ENCODE data around the gene CCDC30. TPM values are rescaled to one million over a fixed set of nuclear protein-coding genes. Genes with fewer than 3 reads are reported as not detected.

The CCDC30 gene
- total and polyA plus RNA-seq, 4 donors: 12.0 to 19.1 (median 15.9) TPM

- DNase-seq (ENCODE audit: low read depth in 4 of 6, low spot score in 6 of 6): no peak
- Histone ChIP-seq H3K4me1 (ENCODE audit: control insufficient read depth, insufficient read depth, low read length) (peaks cover 4% of the 10 kb centered on the region), H3K27me3 (ENCODE audit: control insufficient read depth, insufficient read depth, low read length) (no peaks in the 10 kb centered on the region), H3K9me3 (ENCODE audit: control insufficient read depth, insufficient read depth, low read length) (no peaks in the 10 kb centered on the region), H3K4me3 (ENCODE audit: low read depth, low read length) (no peak overlapping the region), H3K36me3 (ENCODE audit: control insufficient read depth, insufficient read depth, low read length) (no peaks in the 10 kb centered on the region), H3K27ac (ENCODE audit: low read depth, low read length) (no peak overlapping the region)
- no CpG with 5 or more reads among the region's 1 CpG for WGBS (ENCODE audit: insufficient coverage)
Measured at GRCh38 chr1:42690477-42691156, 227.5 kb downstream of the CCDC30 start.

- no CpG with 5 or more reads among the region's 4 CpGs for WGBS (ENCODE audit: insufficient coverage)
Measured at GRCh38 chr1:42691157-42691498, 228.0 kb downstream of the CCDC30 start.

GRCh38 chr1:42692461-42692860, 229.4 kb downstream of the CCDC30 start:
- WGBS (ENCODE audit: insufficient coverage): 41% methylated on average over 4 of the region's 5 CpGs
- H3K4me1 ChIP-seq (ENCODE audit: control insufficient read depth, insufficient read depth, low read length): peaks cover 4% of the 10 kb centered on the region
- H3K27ac ChIP-seq (ENCODE audit: low read depth, low read length): no peak overlapping the region
- no peak overlapping the region for H3K4me3 ChIP-seq (ENCODE audit: low read depth, low read length)
- H3K36me3 ChIP-seq (ENCODE audit: control insufficient read depth, insufficient read depth, low read length): peaks cover 7% of the 10 kb centered on the region
- DNase-seq (ENCODE audit: low read depth in 4 of 6, low spot score in 6 of 6): no peak
- H3K9me3 ChIP-seq (ENCODE audit: control insufficient read depth, insufficient read depth, low read length): no peaks in the 10 kb centered on the region
- no peaks in the 10 kb centered on the region for H3K27me3 ChIP-seq (ENCODE audit: control insufficient read depth, insufficient read depth, low read length)

More at GRCh38 chr1:42691157-42691498, 228.0 kb downstream of the CCDC30 start:
- Histone ChIP-seq H3K4me3 (ENCODE audit: low read depth, low read length) (no peak overlapping the region), H3K4me1 (ENCODE audit: control insufficient read depth, insufficient read depth, low read length) (peaks cover 4% of the 10 kb centered on the region), H3K9me3 (ENCODE audit: control insufficient read depth, insufficient read depth, low read length) (no peaks in the 10 kb centered on the region), H3K27me3 (ENCODE audit: control insufficient read depth, insufficient read depth, low read length) (no peaks in the 10 kb centered on the region), H3K27ac (ENCODE audit: low read depth, low read length) (no peak overlapping the region), H3K36me3 (ENCODE audit: control insufficient read depth, insufficient read depth, low read length) (no peaks in the 10 kb centered on the region)
- no peak for DNase-seq (ENCODE audit: low read depth in 4 of 6, low spot score in 6 of 6)

GRCh38 chr1:42692911-42693310, 229.8 kb downstream of the CCDC30 start:
- H3K4me1 ChIP-seq (ENCODE audit: control insufficient read depth, insufficient read depth, low read length): peaks cover 4% of the 10 kb centered on the region

GRCh38 chr1:42698081-42698813, 235.2 kb downstream of the CCDC30 start:
- no peaks in the 10 kb centered on the region for H3K4me1 ChIP-seq (ENCODE audit: control insufficient read depth, insufficient read depth, low read length)
- no peak for DNase-seq (ENCODE audit: low read depth in 4 of 6, low spot score in 6 of 6)
- H3K27ac ChIP-seq (ENCODE audit: low read depth, low read length): no peak overlapping the region
- no peaks in the 10 kb centered on the region for H3K9me3 ChIP-seq (ENCODE audit: control insufficient read depth, insufficient read depth, low read length)
- 100% methylated on average over 2 of the region's 4 CpGs for WGBS (ENCODE audit: insufficient coverage)
- H3K4me3 ChIP-seq (ENCODE audit: low read depth, low read length): no peak overlapping the region
- no peaks in the 10 kb centered on the region for H3K27me3 ChIP-seq (ENCODE audit: control insufficient read depth, insufficient read depth, low read length)
- peaks cover 34% of the 10 kb centered on the region for H3K36me3 ChIP-seq (ENCODE audit: control insufficient read depth, insufficient read depth, low read length)

More at GRCh38 chr1:42692911-42693310, 229.8 kb downstream of the CCDC30 start:
- Histone ChIP-seq H3K27me3 (ENCODE audit: control insufficient read depth, insufficient read depth, low read length) (no peaks in the 10 kb centered on the region), H3K9me3 (ENCODE audit: control insufficient read depth, insufficient read depth, low read length) (no peaks in the 10 kb centered on the region), H3K27ac (ENCODE audit: low read depth, low read length) (no peak overlapping the region), H3K4me3 (ENCODE audit: low read depth, low read length) (no peak overlapping the region), H3K36me3 (ENCODE audit: control insufficient read depth, insufficient read depth, low read length) (peaks cover 10% of the 10 kb centered on the region)
- no peak for DNase-seq (ENCODE audit: low read depth in 4 of 6, low spot score in 6 of 6)
- no CpG with 5 or more reads among the region's 2 CpGs for WGBS (ENCODE audit: insufficient coverage)

GRCh38 chr1:42700006-42700405, 236.9 kb downstream of the CCDC30 start:
- Histone ChIP-seq H3K9me3 (ENCODE audit: control insufficient read depth, insufficient read depth, low read length) (no peaks in the 10 kb centered on the region), H3K27me3 (ENCODE audit: control insufficient read depth, insufficient read depth, low read length) (no peaks in the 10 kb centered on the region), H3K4me1 (ENCODE audit: control insufficient read depth, insufficient read depth, low read length) (no peaks in the 10 kb centered on the region), H3K4me3 (ENCODE audit: low read depth, low read length) (no peak overlapping the region), H3K36me3 (ENCODE audit: control insufficient read depth, insufficient read depth, low read length) (peaks cover 40% of the 10 kb centered on the region), H3K27ac (ENCODE audit: low read depth, low read length) (no peak overlapping the region)
- DNase-seq (ENCODE audit: low read depth in 4 of 6, low spot score in 6 of 6): no peak

GRCh38 chr1:42703888-42704464, 240.9 kb downstream of the CCDC30 start:
- H3K9me3 ChIP-seq (ENCODE audit: control insufficient read depth, insufficient read depth, low read length): no peaks in the 10 kb centered on the region
- no peaks in the 10 kb centered on the region for H3K27me3 ChIP-seq (ENCODE audit: control insufficient read depth, insufficient read depth, low read length)
- WGBS (ENCODE audit: insufficient coverage): 100% methylated on average over 5 of the region's 7 CpGs
- no peak for DNase-seq (ENCODE audit: low read depth in 4 of 6, low spot score in 6 of 6)
- H3K36me3 ChIP-seq (ENCODE audit: control insufficient read depth, insufficient read depth, low read length): peaks cover 41% of the 10 kb centered on the region
- no peak overlapping the region for H3K27ac ChIP-seq (ENCODE audit: low read depth, low read length)
- no peak overlapping the region for H3K4me3 ChIP-seq (ENCODE audit: low read depth, low read length)
- no peaks in the 10 kb centered on the region for H3K4me1 ChIP-seq (ENCODE audit: control insufficient read depth, insufficient read depth, low read length)

Small RNAs within 50 kb of the gene (small RNA-seq; reads per million reads assigned to genes)
- gene RNU6-536P (ENCODE audit: low replicate concordance): not detected
- not detected for gene TMSB4XP1 (ENCODE audit: low replicate concordance)

Other genes with a start within 250 kb of the CCDC30 start
- gene FOXJ3, start 128.1 kb upstream of the CCDC30 start, total RNA-seq: 10 to 100 TPM; 37.9 to 82.1 TPM
- gene FOXJ3, start 128.1 kb upstream of the CCDC30 start, polyA plus RNA-seq (ENCODE audit: insufficient read length in 2 of 2): 10 to 100 TPM; 38.9 to 40.4 TPM
- gene RIMKLA, start 82.5 kb upstream of the CCDC30 start, total RNA-seq: 10 to 100 TPM in 1 of 2 donors, 1 to 10 TPM in 1; 3.9 to 18.2 TPM
- 10 to 100 TPM; 12.6 to 13.3 TPM for gene RIMKLA, start 82.5 kb upstream of the CCDC30 start, polyA plus RNA-seq (ENCODE audit: insufficient read length in 2 of 2)
- 1 to 10 TPM; 1.3 to 6.1 TPM for gene ZMYND12, start 7.3 kb upstream of the CCDC30 start, total RNA-seq
- gene ZMYND12, start 7.3 kb upstream of the CCDC30 start, polyA plus RNA-seq (ENCODE audit: insufficient read length in 2 of 2): 1 to 10 TPM; 1.7 to 3.1 TPM
- 10 to 100 TPM; 30.4 to 61.0 TPM for gene PPCS, start 6.7 kb upstream of the CCDC30 start, total RNA-seq
- 10 to 100 TPM; 53.1 to 53.4 TPM for gene PPCS, start 6.7 kb upstream of the CCDC30 start, polyA plus RNA-seq (ENCODE audit: insufficient read length in 2 of 2)
- gene PPIH, start 195.1 kb downstream of the CCDC30 start, total RNA-seq: 10 to 100 TPM; 28.1 to 52.3 TPM
- 10 to 100 TPM; 45.6 to 55.6 TPM for gene PPIH, start 195.1 kb downstream of the CCDC30 start, polyA plus RNA-seq (ENCODE audit: insufficient read length in 2 of 2)
- 100 to 1,000 TPM; 455 to 701 TPM for gene YBX1, start 219.1 kb downstream of the CCDC30 start, total RNA-seq
- gene YBX1, start 219.1 kb downstream of the CCDC30 start, polyA plus RNA-seq (ENCODE audit: insufficient read length in 2 of 2): 1,000 to 10,000 TPM; 1,395 to 1,579 TPM